Prostate gland (tissue), 2 donors: ENCODE results near the gene USP40. TPM values are rescaled to one million over a fixed set of nuclear protein-coding genes. Genes with fewer than 3 reads are reported as not detected.

ENCODE experiments used
- DNase-seq: peaks from one replicate; pipeline ENCODE4 v3.0.0-alpha.2; 2019; ENCODE audit warnings: low spot score
- H3K27ac ChIP-seq, 2 donors: fragments of 200-600 bp; sonication (generic); 2 replicates each; pipeline ENCODE4 v1.5.1; 2017 to 2019
- H3K27me3 ChIP-seq: fragments of 200-600 bp; sonication (generic); replicated peaks from 2 replicates; pipeline ENCODE4 v1.5.1; 2019; ENCODE audit not compliant: insufficient read depth
- H3K36me3 ChIP-seq, 2 donors: fragments of 200-600 bp; sonication (generic); 1 replicate in 1 of 2; 2 replicates in 1 of 2; pipeline versions ENCODE4 v1.5.1 to v1.8.1; 2017 to 2019
- H3K4me1 ChIP-seq: fragments of 200-600 bp; sonication (generic); replicated peaks from 2 replicates; pipeline ENCODE4 v1.5.1; 2019
- H3K4me3 ChIP-seq, 2 donors: fragments of 200-600 bp; sonication (generic); 2 replicates each; pipeline ENCODE4 v1.5.1; 2017 to 2019
- H3K9me3 ChIP-seq: fragments of 200-600 bp; sonication (generic); 2 replicates; pipeline ENCODE4 v1.5.1; 2017
- CTCF ChIP-seq, 4 experiments: fragments of 200-600 bp in 2 of 4; fragments of 450-650 bp in 2 of 4; sonication (generic) in 2 of 4; IDR thresholded peaks; 1 replicate in 3 of 4; 2 replicates in 1 of 4; pipeline ENCODE4 v1.5.1; 2016 to 2019; ENCODE audit warnings: antibody characterized with exemption in 4 of 4, mild to moderate bottlenecking in 2 of 4, moderate library complexity in 2 of 4
- POLR2A ChIP-seq: fragments of 450-650 bp; IDR thresholded peaks from one replicate; pipeline ENCODE4 v1.6.1; 2016; ENCODE audit warnings: antibody characterized with exemption, mild to moderate bottlenecking
- POLR2AphosphoS5 ChIP-seq: sonication (generic); formaldehyde crosslinking; IDR thresholded peaks from one replicate; pipeline ENCODE4 v1.6.1; 2017; ENCODE audit warnings: antibody characterized with exemption
- WGBS: methylation state at CpG from one replicate; pipeline ENCODE4 v1.1.5; 2018; 5-methylcytosine and 5-hydroxymethylcytosine counted together
- intact Hi-C: fragments of 100-400 bp; cut with DNase I; formaldehyde crosslinking; loops from one replicate; pipeline ENCODE4 v1.14.2; 2022
- total RNA-seq, 2 donors: library from RNA; depleted of rRNA; stranded (reverse); fragments of >200 nt; gene quantifications; one replicate each; pipeline ENCODE4 v1.1.0, GENCODE V29; 2016

USP40 gene
- total RNA-seq, 2 donors from 2014 or later: 45.1 to 50.2 TPM

DNA sequence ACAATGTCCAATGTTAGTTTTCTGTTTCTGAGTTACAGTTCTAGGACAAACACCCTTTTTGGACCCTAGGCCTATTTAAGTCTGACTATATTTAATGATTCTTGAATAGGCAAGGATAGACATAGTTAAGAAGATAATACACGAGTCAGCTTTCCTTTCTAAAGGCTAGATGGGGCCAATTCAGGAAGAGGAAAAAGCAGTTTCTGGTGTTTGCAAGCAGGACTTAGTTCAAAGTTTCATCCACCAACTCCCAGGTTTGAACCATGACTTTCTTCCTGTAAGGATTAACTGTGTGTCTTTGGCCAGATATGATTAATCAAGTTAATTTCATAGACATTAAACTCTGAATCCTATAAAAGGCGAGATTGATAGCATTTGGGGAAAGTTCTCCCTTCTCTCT is 66.7 kb downstream of the USP40 start:
- no peaks in the 10 kb centered on the region for H3K36me3 ChIP-seq
- DNase-seq: no peak
- no peaks in the 10 kb centered on the region for H3K4me1 ChIP-seq
- H3K4me3 ChIP-seq: no peak overlapping the region
- H3K9me3 ChIP-seq: no peaks in the 10 kb centered on the region
- intact Hi-C loops: no loop called here
- 67% methylated on average over 2 of the region's 2 CpGs for WGBS
- no peak overlapping the region for H3K27ac ChIP-seq
- no peak for TF ChIP-seq POLR2AphosphoS5
- no peak for TF ChIP-seq POLR2A
- TF ChIP-seq CTCF (IDR thresholded peaks at IDR 0.05): no peak
- no peaks in the 10 kb centered on the region for H3K27me3 ChIP-seq

DNA sequence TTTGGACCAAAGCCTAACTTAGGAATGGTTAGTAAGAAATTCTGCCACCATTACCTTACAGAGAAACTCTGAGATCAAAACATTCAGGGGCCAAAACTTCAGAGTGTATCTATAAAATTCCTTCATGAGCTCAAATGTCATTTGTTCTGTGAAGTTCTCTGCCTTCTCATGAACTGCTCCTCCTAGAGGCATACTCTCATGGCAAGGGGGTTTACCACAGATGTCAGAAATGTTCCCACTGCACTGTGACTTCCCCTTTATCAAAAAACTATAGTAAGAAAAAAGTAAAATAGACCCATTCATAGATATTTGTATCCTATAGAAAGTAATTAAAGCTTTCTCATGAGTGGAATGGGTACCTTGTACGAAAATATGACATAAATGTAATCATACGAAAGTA is 68.5 kb downstream of the USP40 start:
- Histone ChIP-seq H3K27me3 (no peaks in the 10 kb centered on the region), H3K27ac (no peak overlapping the region), H3K36me3 (no peaks in the 10 kb centered on the region), H3K9me3 (no peaks in the 10 kb centered on the region), H3K4me1 (no peaks in the 10 kb centered on the region), H3K4me3 (no peak overlapping the region)
- TF ChIP-seq POLR2A (no peak), POLR2AphosphoS5 (no peak), CTCF (IDR thresholded peaks at IDR 0.05) (no peak)
- intact Hi-C loops: no loop called here
- WGBS: 97% methylated on average over 2 of the region's 2 CpGs
- no peak for DNase-seq

- DNase-seq: no peak
- Histone ChIP-seq H3K4me3 (no peak overlapping the region), H3K27ac (no peak overlapping the region), H3K4me1 (no peaks in the 10 kb centered on the region), H3K9me3 (no peaks in the 10 kb centered on the region), H3K27me3 (no peaks in the 10 kb centered on the region), H3K36me3 (no peaks in the 10 kb centered on the region)
- intact Hi-C loops: no loop called here
- WGBS: 97% methylated on average over 2 of the region's 2 CpGs
- no peak for TF ChIP-seq POLR2A
Measured at GRCh38 chr2:233497692-233498091, 68.9 kb downstream of the USP40 start.

GRCh38 chr2:233495503-233496496 is 70.8 kb downstream of the USP40 start:
- DNase-seq: no peak
- H3K36me3 ChIP-seq: no peaks in the 10 kb centered on the region

DNA sequence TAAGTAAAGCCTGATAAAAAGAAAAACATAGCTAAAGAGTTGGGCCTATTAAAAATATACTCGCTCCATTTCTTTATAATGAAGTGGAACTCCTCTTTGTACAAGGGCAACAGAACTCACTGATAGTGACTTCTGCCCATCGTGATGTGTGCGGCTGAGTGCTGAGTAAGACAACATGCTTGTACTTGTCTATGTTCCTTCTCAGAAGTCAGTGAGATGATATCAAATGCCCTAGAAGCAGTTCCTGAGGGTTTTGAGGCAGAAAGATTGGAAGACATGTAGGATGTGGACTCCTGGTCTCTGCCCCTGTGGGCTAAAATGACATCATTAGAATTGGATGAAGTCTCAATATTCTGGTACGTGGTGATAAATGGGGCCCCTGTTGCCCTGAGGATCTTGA is 73.8 kb downstream of the USP40 start:
- Histone ChIP-seq H3K4me3 (no peak overlapping the region), H3K27ac (peak overlapping the region in 1 of 2 donors; percentile 10), H3K27me3 (no peaks in the 10 kb centered on the region), H3K9me3 (no peaks in the 10 kb centered on the region), H3K36me3 (peaks cover 0 to 8% of the 10 kb centered on the region in 2 donors), H3K4me1 (no peaks in the 10 kb centered on the region)
- intact Hi-C loops: no loop called here
- TF ChIP-seq CTCF (IDR thresholded peaks at IDR 0.05): no peak
- TF ChIP-seq POLR2AphosphoS5: peak; percentile 77
- 49% methylated on average over 4 of the region's 4 CpGs for WGBS
- DNase-seq: peak; percentile 59

More at GRCh38 chr2:233495503-233496496, 70.8 kb downstream of the USP40 start:
- no peaks in the 10 kb centered on the region for H3K4me1 ChIP-seq
- 68% methylated on average over 10 of the region's 10 CpGs for WGBS
- H3K9me3 ChIP-seq: no peaks in the 10 kb centered on the region
- H3K27me3 ChIP-seq: no peaks in the 10 kb centered on the region
- no peak overlapping the region for H3K4me3 ChIP-seq
- no peak for TF ChIP-seq POLR2A
- TF ChIP-seq CTCF (IDR thresholded peaks at IDR 0.05): no peak
- TF ChIP-seq POLR2AphosphoS5: no peak
- intact Hi-C loops: no loop called here
- no peak overlapping the region for H3K27ac ChIP-seq
